Activated CD8-positive, alpha-beta T cell treated with anti-CD3 and anti-CD28 coated beads for 36 hours (primary cell): ENCODE measurements around the gene GABBR2. TPM values are rescaled to one million over a fixed set of nuclear protein-coding genes. Genes with fewer than 3 reads are reported as not detected.

Experiments used
- ATAC-seq: fragments of 200-7000 bp; cut with Tn5 transposase; one replicate; pipeline ENCODE4 v1.10.0; 2021; ENCODE audit warnings: mild to moderate bottlenecking, moderate library complexity
- CTCF ChIA-PET: fragments of 350-600 bp; sonication (Branson Sonifier 250); formaldehyde crosslinking; loops from one replicate; lab custom pipeline; 2021; ENCODE audit warnings: antibody characterized with exemption; lab: Charles Lee
- POLR2A ChIA-PET: fragments of 350-600 bp; sonication (Branson Sonifier 250); formaldehyde crosslinking; loops from one replicate; lab custom pipeline; 2021; ENCODE audit warnings: antibody characterized with exemption; lab: Charles Lee
- DNase-seq: peaks from one replicate; pipeline ENCODE4 v3.0.0-alpha.2; 2020
- H3K27ac Mint-ChIP-seq: one replicate; pipeline ENCODE4 v1.8.0; 2021; ENCODE audit warnings: mild to moderate bottlenecking, mixed read lengths
- H3K27me3 Mint-ChIP-seq: one replicate; pipeline ENCODE4 v1.8.0; 2021; ENCODE audit warnings: mixed read lengths
- H3K36me3 Mint-ChIP-seq: one replicate; pipeline ENCODE4 v1.8.0; 2021; ENCODE audit warnings: low read depth, mixed read lengths
- H3K4me1 Mint-ChIP-seq: one replicate; pipeline ENCODE4 v1.8.0; 2021; ENCODE audit warnings: low read depth, mixed read lengths
- H3K4me3 Mint-ChIP-seq: one replicate; pipeline ENCODE4 v1.8.0; 2021; ENCODE audit warnings: mild to moderate bottlenecking, moderate library complexity, mixed read lengths
- H3K9me3 Mint-ChIP-seq: one replicate; pipeline ENCODE4 v1.8.0; 2021; ENCODE audit warnings: mixed read lengths
- CTCF ChIP-seq: fragments of 200-600 bp; IDR thresholded peaks from one replicate; pipeline ENCODE4 v1.8.0; 2022; ENCODE audit warnings: antibody characterized with exemption, mild to moderate bottlenecking
- intact Hi-C: fragments of 100-400 bp; cut with micrococcal nuclease; formaldehyde crosslinking; loops from one replicate; pipeline ENCODE4 v1.10.0; 2022
- total RNA-seq, 2 experiments: library from RNA; stranded (reverse); gene quantifications; one replicate each; pipeline ENCODE4 v1.2.3, GENCODE V29; 2021

Gene GABBR2
- total RNA-seq, 2 experiments from 2014 or later: not detected

GRCh38 chr9:98462310-98462709 is 246.4 kb downstream of the GABBR2 start:
- Mint-ChIP-seq H3K9me3 (peaks cover 12% of the 10 kb centered on the region), H3K27me3 (peaks cover 5% of the 10 kb centered on the region), H3K4me1 (no peaks in the 10 kb centered on the region), H3K36me3 (no peaks in the 10 kb centered on the region), H3K4me3 (no peak overlapping the region), H3K27ac (no peak overlapping the region)
- ChIA-PET POLR2A (no interaction called here), CTCF (no interaction called here)
- intact Hi-C loops: no loop called here
- ATAC-seq (no peak), DNase-seq (no peak)
- no peak for TF ChIP-seq CTCF

GRCh38 chr9:98460704-98461103 is 248.0 kb downstream of the GABBR2 start:
- CTCF ChIA-PET: no interaction called here
- Mint-ChIP-seq H3K27me3 (peaks cover 8% of the 10 kb centered on the region), H3K27ac (no peak overlapping the region), H3K4me3 (no peak overlapping the region), H3K9me3 (peaks cover 12% of the 10 kb centered on the region), H3K36me3 (no peaks in the 10 kb centered on the region), H3K4me1 (no peaks in the 10 kb centered on the region)
- intact Hi-C loops: no loop called here
- POLR2A ChIA-PET: no interaction called here
- DNase-seq: no peak
- TF ChIP-seq CTCF: no peak
- ATAC-seq: no peak

GRCh38 chr9:98457726-98458370 is 250.9 kb downstream of the GABBR2 start:
- intact Hi-C loops: no loop called here
- ChIA-PET CTCF (no interaction called here), POLR2A (no interaction called here)
- no peak overlapping the region for H3K27ac Mint-ChIP-seq
- no peak for TF ChIP-seq CTCF
- no peak overlapping the region for H3K4me3 Mint-ChIP-seq
- ATAC-seq (no peak), DNase-seq (no peak)
- peaks cover 6% of the 10 kb centered on the region for H3K27me3 Mint-ChIP-seq
- peaks cover 12% of the 10 kb centered on the region for H3K9me3 Mint-ChIP-seq
- H3K4me1 Mint-ChIP-seq: no peaks in the 10 kb centered on the region
- no peaks in the 10 kb centered on the region for H3K36me3 Mint-ChIP-seq

- ChIA-PET POLR2A (no interaction called here), CTCF (interaction anchor here (1.0 to 1.1 kb wide), 2 partner anchors 13 to 26 kb away, joined by 3 read pairs; no protein-coding TSS in a partner anchor)
- Mint-ChIP-seq H3K27ac (no peak overlapping the region), H3K9me3 (peaks cover 11% of the 10 kb centered on the region), H3K4me1 (no peaks in the 10 kb centered on the region), H3K27me3 (peaks cover 6% of the 10 kb centered on the region), H3K36me3 (no peaks in the 10 kb centered on the region), H3K4me3 (no peak overlapping the region)
- no peak for DNase-seq
- intact Hi-C loops: no loop called here
- TF ChIP-seq CTCF: no peak
- ATAC-seq: no peak
Measured at GRCh38 chr9:98456156-98456613, 252.6 kb downstream of the GABBR2 start.

- Mint-ChIP-seq H3K4me1 (no peaks in the 10 kb centered on the region), H3K4me3 (no peak overlapping the region), H3K27ac (no peak overlapping the region), H3K36me3 (no peaks in the 10 kb centered on the region), H3K9me3 (peaks cover 4% of the 10 kb centered on the region), H3K27me3 (peaks cover 6% of the 10 kb centered on the region)
- ChIA-PET POLR2A (no interaction called here), CTCF (interaction anchor here (1.0 to 1.1 kb wide), 2 partner anchors 12 to 25 kb away, joined by 3 read pairs; no protein-coding TSS in a partner anchor)
- peak; percentile 8 for DNase-seq
- intact Hi-C loops: no loop called here
- no peak for ATAC-seq
- TF ChIP-seq CTCF: no peak
Measured at GRCh38 chr9:98455256-98456155, 253.2 kb downstream of the GABBR2 start.
